AG09319 (cell line): ENCODE measurements around the gene NPSR1.

Experiments
- DNase-seq: peaks from one replicate; pipeline ENCODE4 v3.0.0-alpha.2; 2010; ENCODE audit warnings: low read depth; ENCODE audit errors: extremely low read depth
- CTCF ChIP-seq: IDR thresholded peaks from 2 replicates; pipeline ENCODE4 v1.5.1; 2011; ENCODE audit warnings: low read depth, mild to moderate bottlenecking, inconsistent platforms, low read length, moderate library complexity

The NPSR1 gene

GRCh38 chr7:34756691-34757090 is 98.7 kb downstream of the NPSR1 start:
- no peak for TF ChIP-seq CTCF
- DNase-seq: no peak

GRCh38 chr7:34757570-34758110 is 99.6 kb downstream of the NPSR1 start:
- TF ChIP-seq CTCF: no peak
- DNase-seq: no peak

- TF ChIP-seq CTCF: no peak
Observed at GRCh38 chr7:34758111-34758601, 100.1 kb downstream of the NPSR1 start.

GRCh38 chr7:34759477-34760125 is 101.6 kb downstream of the NPSR1 start:
- TF ChIP-seq CTCF: peak; percentile 50
- no peak for DNase-seq

More at GRCh38 chr7:34758111-34758601, 100.1 kb downstream of the NPSR1 start:
- DNase-seq: no peak

- TF ChIP-seq CTCF: no peak
- DNase-seq: no peak
Observed at GRCh38 chr7:34760271-34760670, 102.3 kb downstream of the NPSR1 start.

- no peak for DNase-seq
- TF ChIP-seq CTCF: no peak
Observed at GRCh38 chr7:34761206-34761605, 103.2 kb downstream of the NPSR1 start.

GRCh38 chr7:34761627-34762026 is 103.6 kb downstream of the NPSR1 start:
- TF ChIP-seq CTCF: no peak
- no peak for DNase-seq
